Iris pigment epithelial cell (primary cell): ENCODE data around the gene PLXNA4.
"Not testable (repeated sequence)": the region's sequence is repeated elsewhere in the genome, so short reads cannot be mapped to it uniquely, and the experiment has no call there.

ENCODE experiments used
- DNase-seq: peaks from one replicate; pipeline ENCODE4 v3.0.0-alpha.2; 2011; ENCODE audit warnings: low read depth

Gene PLXNA4

GRCh38 chr7:132390705-132391104 lies 185.6 kb downstream of the PLXNA4 start:
- DNase-seq = peak; percentile 18

GRCh38 chr7:132390049-132390448 lies 186.2 kb downstream of the PLXNA4 start:
- not testable (repeated sequence) for DNase-seq

GRCh38 chr7:132388688-132389087 lies 187.6 kb downstream of the PLXNA4 start:
- no peak for DNase-seq

- DNase-seq = no peak
These were observed 188.7 kb downstream of the PLXNA4 start for GRCh38 chr7:132387596-132387995.

GRCh38 chr7:132386201-132386681 lies 190.0 kb downstream of the PLXNA4 start:
- DNase-seq = no peak

- DNase-seq = no peak
These were observed 192.3 kb downstream of the PLXNA4 start for GRCh38 chr7:132383962-132384361.

- DNase-seq = no peak
These were observed 194.4 kb downstream of the PLXNA4 start for GRCh38 chr7:132381742-132382472.

GRCh38 chr7:132380059-132380458 lies 196.2 kb downstream of the PLXNA4 start:
- no peak for DNase-seq

GRCh38 chr7:132379292-132379691 lies 197.0 kb downstream of the PLXNA4 start:
- DNase-seq = no peak

GRCh38 chr7:132377703-132378584 lies 198.3 kb downstream of the PLXNA4 start:
- DNase-seq = no peak

GRCh38 chr7:132377015-132377414 lies 199.3 kb downstream of the PLXNA4 start:
- no peak for DNase-seq

- no peak for DNase-seq
These were observed 199.8 kb downstream of the PLXNA4 start for GRCh38 chr7:132376361-132377013.

- no peak for DNase-seq
These were observed 202.4 kb downstream of the PLXNA4 start for GRCh38 chr7:132373879-132374278.

- DNase-seq = no peak
These were observed 203.2 kb downstream of the PLXNA4 start for GRCh38 chr7:132373041-132373440.

- DNase-seq = no peak
These were observed 204.3 kb downstream of the PLXNA4 start for GRCh38 chr7:132371948-132372347.

GRCh38 chr7:132368246-132368900 lies 207.9 kb downstream of the PLXNA4 start:
- DNase-seq = no peak

GRCh38 chr7:132367795-132368194 lies 208.5 kb downstream of the PLXNA4 start:
- no peak for DNase-seq

- no peak for DNase-seq
These were observed 209.3 kb downstream of the PLXNA4 start for GRCh38 chr7:132367004-132367403.

- no peak for DNase-seq
These were observed 212.0 kb downstream of the PLXNA4 start for GRCh38 chr7:132364226-132364625.

GRCh38 chr7:132362059-132362458 lies 214.2 kb downstream of the PLXNA4 start:
- no peak for DNase-seq

- no peak for DNase-seq
These were observed 215.1 kb downstream of the PLXNA4 start for GRCh38 chr7:132361146-132361545.

GRCh38 chr7:132359743-132360142 lies 216.5 kb downstream of the PLXNA4 start:
- no peak for DNase-seq
